Esophagus squamous epithelium (tissue), 5 donors: Measurements from ENCODE around the gene KIAA1671. TPM values are rescaled to one million over a fixed set of nuclear protein-coding genes. Genes with fewer than 3 reads are reported as not detected.
A peak's percentile ranks its signal among the peaks of the same experiment; 100 is the strongest.
"Not testable (repeated sequence)": the region's sequence is repeated elsewhere in the genome, so short reads cannot be mapped to it uniquely, and the experiment has no call there.

Source experiments
- DNase-seq: peaks from one replicate; lab custom pipeline; 2025; lab: John Stamatoyannopoulos, UW
- H3K27ac ChIP-seq, 4 donors: fragments of 200-600 bp; sonication (generic); one replicate each; pipeline ENCODE4 v1.5.1; 2016 to 2019; ENCODE audit warnings: mild to moderate bottlenecking in 1 of 4
- H3K27me3 ChIP-seq, 4 donors: fragments of 200-600 bp; sonication (generic); 1 replicate in 3 of 4; 2 replicates in 1 of 4; pipeline versions ENCODE4 v1.5.1 to v1.6.0; 2017 to 2021; ENCODE audit warnings: antibody characterized with exemption in 1 of 4
- H3K36me3 ChIP-seq, 3 donors: fragments of 200-600 bp; sonication (generic); one replicate each; pipeline ENCODE4 v1.5.1; 2016 to 2019
- H3K4me1 ChIP-seq, 3 donors: fragments of 200-600 bp; sonication (generic); one replicate each; pipeline ENCODE4 v1.5.1; 2017 to 2019
- H3K4me3 ChIP-seq, 4 donors: fragments of 200-600 bp; sonication (generic); 1 replicate in 3 of 4; 2 replicates in 1 of 4; pipeline ENCODE4 v1.5.1; 2016 to 2019; ENCODE audit warnings: mild to moderate bottlenecking in 2 of 4, moderate library complexity in 1 of 4
- H3K9me3 ChIP-seq, 3 donors: fragments of 200-600 bp; sonication (generic); one replicate each; pipeline ENCODE4 v1.5.1; 2016 to 2019
- CTCF ChIP-seq, 6 experiments: fragments of 450-650 bp in 4 of 6; fragments of 200-600 bp in 2 of 6; sonication (generic) in 2 of 6; IDR thresholded peaks; one replicate each; pipeline ENCODE4 v1.5.1; 2016 to 2019; ENCODE audit warnings: antibody characterized with exemption in 6 of 6, mild to moderate bottlenecking in 4 of 6, moderate library complexity in 4 of 6
- POLR2A ChIP-seq, 4 donors: fragments of 450-650 bp; IDR thresholded peaks; one replicate each; pipeline ENCODE4 v1.6.1; 2017; ENCODE audit warnings: antibody characterized with exemption in 4 of 4, mild to moderate bottlenecking in 4 of 4, moderate library complexity in 3 of 4
- WGBS, 2 donors: methylation state at CpG; one replicate each; pipeline ENCODE4 v1.1.5; 2018; 5-methylcytosine and 5-hydroxymethylcytosine counted together
- intact Hi-C: fragments of 100-400 bp; cut with DNase I; formaldehyde crosslinking; loops from one replicate; pipeline ENCODE4 v1.15.0; 2022
- total RNA-seq, 4 donors: library from RNA; depleted of rRNA; stranded (reverse); fragments of >200 nt; gene quantifications; one replicate each; pipeline ENCODE4 v1.1.0, GENCODE V29; 2016
- donor health status: DM: yes; HTN: yes; CAD: no.

The KIAA1671 gene
- total RNA-seq, 4 donors from 2014 or later = 43.1 to 73.2 (median 47.5) TPM

- WGBS, 2 donors = 30 to 36% methylated on average over 4 to 5 of the region's 5 CpGs
- TF ChIP-seq POLR2A (IDR thresholded peaks at IDR 0.05) (no peak), CTCF (IDR thresholded peaks at IDR 0.05) (no peak)
- H3K36me3 ChIP-seq = no peaks in the 10 kb centered on the region
- no peaks in the 10 kb centered on the region for H3K9me3 ChIP-seq
- H3K27me3 ChIP-seq = peaks cover 0 to 51% (median 1%) of the 10 kb centered on the region in 4 donors
- peaks cover 0 to 7% (median 4%) of the 10 kb centered on the region in 3 donors for H3K4me1 ChIP-seq
- H3K4me3 ChIP-seq = no peak overlapping the region
- H3K27ac ChIP-seq = no peak overlapping the region
- DNase-seq = no peak
- intact Hi-C loops = no loop called here
These were observed 279.8 kb downstream of the KIAA1671 start for GRCh38 chr22:25232301-25232700.

GRCh38 chr22:25233706-25234105 is 281.2 kb downstream of the KIAA1671 start:
- H3K4me1 ChIP-seq, DNase-seq, H3K9me3 ChIP-seq, H3K36me3 ChIP-seq, H3K4me3 ChIP-seq, H3K27ac ChIP-seq, intact Hi-C loops: not testable (repeated sequence)
- H3K27me3 ChIP-seq = peaks cover 0 to 64% (median 1%) of the 10 kb centered on the region in 4 donors

- intact Hi-C loops = no loop called here
- no peaks in the 10 kb centered on the region for H3K9me3 ChIP-seq
- H3K27ac ChIP-seq = no peak overlapping the region
- WGBS, 2 donors = 14 to 18% methylated on average over 14 to 17 of the region's 30 CpGs
- H3K27me3 ChIP-seq = peaks cover 0 to 72% (median 1%) of the 10 kb centered on the region in 4 donors
- peak overlapping the region in 1 of 4 donors; percentile 3 for H3K4me3 ChIP-seq
- no peak for DNase-seq
- H3K4me1 ChIP-seq = peaks cover 0 to 7% (median 4%) of the 10 kb centered on the region in 3 donors
- no peaks in the 10 kb centered on the region for H3K36me3 ChIP-seq
- TF ChIP-seq CTCF (IDR thresholded peaks at IDR 0.05) (peak in 5 of 6 experiments; percentile 47 to 80 (median 64)), POLR2A (IDR thresholded peaks at IDR 0.05) (no peak)
These were observed 283.2 kb downstream of the KIAA1671 start for GRCh38 chr22:25235547-25236290.

- WGBS, 2 donors = 85 to 93% methylated on average over 4 to 6 of the region's 6 CpGs
- Histone ChIP-seq H3K27me3 (peaks cover 0 to 71% (median 1%) of the 10 kb centered on the region in 4 donors), H3K27ac (no peak overlapping the region), H3K4me1 (peaks cover 0 to 7% (median 4%) of the 10 kb centered on the region in 3 donors), H3K9me3 (no peaks in the 10 kb centered on the region), H3K36me3 (no peaks in the 10 kb centered on the region), H3K4me3 (no peak overlapping the region)
- intact Hi-C loops = no loop called here
- TF ChIP-seq POLR2A (IDR thresholded peaks at IDR 0.05) (no peak), CTCF (IDR thresholded peaks at IDR 0.05) (no peak)
- no peak for DNase-seq
These were observed 283.9 kb downstream of the KIAA1671 start for GRCh38 chr22:25236417-25236816.

- WGBS, 2 donors = 80 to 81% methylated on average over 2 to 3 of the region's 4 CpGs
- no peaks in the 10 kb centered on the region for H3K36me3 ChIP-seq
- peaks cover 0 to 7% (median 4%) of the 10 kb centered on the region in 3 donors for H3K4me1 ChIP-seq
- H3K27ac ChIP-seq = no peak overlapping the region
- H3K9me3 ChIP-seq = no peaks in the 10 kb centered on the region
- H3K4me3 ChIP-seq = no peak overlapping the region
- TF ChIP-seq POLR2A (IDR thresholded peaks at IDR 0.05) (no peak), CTCF (IDR thresholded peaks at IDR 0.05) (no peak)
- no peak for DNase-seq
- intact Hi-C loops = no loop called here
- peaks cover 0 to 71% (median 1%) of the 10 kb centered on the region in 4 donors for H3K27me3 ChIP-seq
These were observed 285.0 kb downstream of the KIAA1671 start for GRCh38 chr22:25237503-25237902.

- H3K4me3 ChIP-seq, intact Hi-C loops, H3K4me1 ChIP-seq, H3K36me3 ChIP-seq, H3K27ac ChIP-seq, H3K9me3 ChIP-seq, DNase-seq: not testable (repeated sequence)
- peaks cover 0 to 68% (median 1%) of the 10 kb centered on the region in 4 donors for H3K27me3 ChIP-seq
- 82% methylated on average over 7 of the region's 9 CpGs; no CpG with 5 or more reads in 1 of the 2 donors for WGBS, 2 donors
These were observed 285.5 kb downstream of the KIAA1671 start for GRCh38 chr22:25238058-25238457.
